GM18868 (cell line): ENCODE measurements around the gene SLC35E4.
"Not testable (repeated sequence)": the region's sequence is repeated elsewhere in the genome, so short reads cannot be mapped to it uniquely, and the experiment has no call there.

ENCODE experiments used
- ATAC-seq: cut with Tn5 transposase; IDR thresholded peaks from one replicate; pipeline ENCODE4 v1.9.1; 2021; ENCODE audit warnings: mild to moderate bottlenecking, moderate library complexity; ENCODE audit not compliant: unreplicated experiment

Gene SLC35E4

GRCh38 chr22:30611197-30611596, 24.4 kb upstream of the SLC35E4 start:
- no peak for ATAC-seq

- no peak for ATAC-seq
Observed at GRCh38 chr22:30612789-30613188, 22.8 kb upstream of the SLC35E4 start.

GRCh38 chr22:30614268-30614667, 21.3 kb upstream of the SLC35E4 start:
- no peak for ATAC-seq

- no peak for ATAC-seq
Observed at GRCh38 chr22:30614879-30615278, 20.7 kb upstream of the SLC35E4 start.

- no peak for ATAC-seq
Observed at GRCh38 chr22:30615543-30615954, 20.0 kb upstream of the SLC35E4 start.

GRCh38 chr22:30617819-30618218, 17.8 kb upstream of the SLC35E4 start:
- ATAC-seq: no peak

- ATAC-seq: not testable (repeated sequence)
Observed at GRCh38 chr22:30619909-30620308, 15.7 kb upstream of the SLC35E4 start.

- ATAC-seq: no peak
Observed at GRCh38 chr22:30626413-30626812, 9.2 kb upstream of the SLC35E4 start.

- no peak for ATAC-seq
Observed at GRCh38 chr22:30627471-30627870, 8.1 kb upstream of the SLC35E4 start.

- no peak for ATAC-seq
Observed at GRCh38 chr22:30628491-30628890, 7.1 kb upstream of the SLC35E4 start.

GRCh38 chr22:30631469-30631868, 4.1 kb upstream of the SLC35E4 start:
- not testable (repeated sequence) for ATAC-seq

- ATAC-seq: peak; percentile 56
Observed at GRCh38 chr22:30634471-30635233, 929 bp upstream of the SLC35E4 start.

GRCh38 chr22:30636226-30637077, 871 bp downstream of the SLC35E4 start:
- ATAC-seq: no peak

- no peak for ATAC-seq
Observed at GRCh38 chr22:30637701-30638114, 2.1 kb downstream of the SLC35E4 start.

GRCh38 chr22:30640361-30640760, 4.8 kb downstream of the SLC35E4 start:
- ATAC-seq: no peak

GRCh38 chr22:30640839-30641430, 5.4 kb downstream of the SLC35E4 start:
- no peak for ATAC-seq

GRCh38 chr22:30643055-30643875, 7.7 kb downstream of the SLC35E4 start:
- ATAC-seq: no peak

- ATAC-seq: no peak
Observed at GRCh38 chr22:30646518-30647160, 11.1 kb downstream of the SLC35E4 start.

GRCh38 chr22:30647536-30647935, 12.0 kb downstream of the SLC35E4 start:
- ATAC-seq: no peak

GRCh38 chr22:30648825-30649224, 13.2 kb downstream of the SLC35E4 start:
- no peak for ATAC-seq
